ENCODE results near the gene NOXA1.

GRCh38 chr9:137382444-137383080, 40.6 kb upstream of the NOXA1 start:
- no peak for TF ChIP-seq CTCF (optimal IDR thresholded peaks at IDR 0.05 in 1 of 3, IDR thresholded peaks at IDR 0.05 in 1 of 3, conservative IDR thresholded peaks at IDR 0.05 in 1 of 3; ENCODE audit: extremely low read depth in 1 of 3, insufficient read depth in 2 of 3, low read length in 3 of 3)
- no peak for TF ChIP-seq EZH2 (IDR thresholded peaks at IDR 0.05; ENCODE audit: low read length)

All from keratinocyte (primary cell).